ENCODE data around the gene HEXIM1. TPM values are rescaled to one million over a fixed set of nuclear protein-coding genes. Genes with fewer than 3 reads are reported as not detected.

The HEXIM1 gene
- total RNA-seq, 2 experiments from 2014 or later, result 50.5 to 50.9 TPM

DNA sequence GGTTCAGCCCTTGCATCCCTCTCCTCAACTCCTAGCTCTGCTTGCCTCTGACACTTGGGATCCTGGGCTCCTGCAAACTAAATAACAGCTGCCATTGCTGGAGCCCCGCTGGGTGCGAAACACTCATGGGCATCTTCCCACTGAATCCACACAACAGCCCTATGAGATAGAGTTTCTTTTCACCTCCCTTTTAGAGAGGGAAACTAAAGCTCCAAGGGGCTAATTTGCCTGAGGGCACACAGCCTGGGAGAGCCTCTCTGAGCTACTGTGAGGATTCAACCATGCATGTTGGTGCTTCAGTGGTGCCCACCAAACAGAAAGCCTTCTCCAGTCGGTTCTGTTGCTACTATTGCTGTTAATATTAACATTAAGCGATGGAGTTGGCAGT is 8.7 kb upstream of the HEXIM1 start:
- H3K4me3 ChIP-seq (ENCODE audit: low read length), result no peak overlapping the region
- ChIA-PET POLR2A (interaction anchor here (3.5 to 7.7 kb wide), 2 partner anchors 10 to 22 kb away, joined by 16 to 192 read pairs; partner anchors contain the start of genes HEXIM1 and HEXIM2), CTCF (interaction anchor here (1.2 kb wide), 1 partner anchor 10 kb away, joined by 6 read pairs; no protein-coding TSS in a partner anchor)
- H3K9me3 ChIP-seq (ENCODE audit: control insufficient read depth in 1 of 2, insufficient read depth in 1 of 2, low read length in 2 of 2), result no peaks in the 10 kb centered on the region
- DNase-seq, result no peak
- H3K27me3 Mint-ChIP-seq, result no peaks in the 10 kb centered on the region
- TF ChIP-seq, protein P1, sequence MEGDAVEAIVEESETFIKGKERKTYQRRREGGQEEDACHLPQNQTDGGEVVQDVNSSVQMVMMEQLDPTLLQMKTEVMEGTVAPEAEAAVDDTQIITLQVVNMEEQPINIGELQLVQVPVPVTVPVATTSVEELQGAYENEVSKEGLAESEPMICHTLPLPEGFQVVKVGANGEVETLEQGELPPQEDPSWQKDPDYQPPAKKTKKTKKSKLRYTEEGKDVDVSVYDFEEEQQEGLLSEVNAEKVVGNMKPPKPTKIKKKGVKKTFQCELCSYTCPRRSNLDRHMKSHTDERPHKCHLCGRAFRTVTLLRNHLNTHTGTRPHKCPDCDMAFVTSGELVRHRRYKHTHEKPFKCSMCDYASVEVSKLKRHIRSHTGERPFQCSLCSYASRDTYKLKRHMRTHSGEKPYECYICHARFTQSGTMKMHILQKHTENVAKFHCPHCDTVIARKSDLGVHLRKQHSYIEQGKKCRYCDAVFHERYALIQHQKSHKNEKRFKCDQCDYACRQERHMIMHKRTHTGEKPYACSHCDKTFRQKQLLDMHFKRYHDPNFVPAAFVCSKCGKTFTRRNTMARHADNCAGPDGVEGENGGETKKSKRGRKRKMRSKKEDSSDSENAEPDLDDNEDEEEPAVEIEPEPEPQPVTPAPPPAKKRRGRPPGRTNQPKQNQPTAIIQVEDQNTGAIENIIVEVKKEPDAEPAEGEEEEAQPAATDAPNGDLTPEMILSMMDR (IDR thresholded peaks at IDR 0.05), result no peak
- H3K27ac Mint-ChIP-seq, result no peak overlapping the region
- ATAC-seq (ENCODE audit: poor library complexity), result no peak
- H3K4me1 Mint-ChIP-seq (ENCODE audit: low read depth), result peaks cover 34% of the 10 kb centered on the region
- peaks cover 11% of the 10 kb centered on the region for H3K36me3 ChIP-seq (ENCODE audit: insufficient read depth, low read length)
- H3K27me3 ChIP-seq (ENCODE audit: control insufficient read depth in 1 of 2, insufficient read depth in 2 of 2, low read length in 2 of 2), result no peaks in the 10 kb centered on the region
- peaks cover 6% of the 10 kb centered on the region for H3K36me3 Mint-ChIP-seq (ENCODE audit: low read depth)
- peaks cover 38% of the 10 kb centered on the region for H3K4me1 ChIP-seq (ENCODE audit: insufficient read depth, low read length)
- no peak overlapping the region for H3K4me3 Mint-ChIP-seq
- H3K27ac ChIP-seq (ENCODE audit: low read depth in 1 of 2, low read length in 2 of 2), result no peak overlapping the region
- intact Hi-C loops (cut with DNase I, micrococcal nuclease), result no loop called here
- H3K9me3 Mint-ChIP-seq, result no peaks in the 10 kb centered on the region

DNA sequence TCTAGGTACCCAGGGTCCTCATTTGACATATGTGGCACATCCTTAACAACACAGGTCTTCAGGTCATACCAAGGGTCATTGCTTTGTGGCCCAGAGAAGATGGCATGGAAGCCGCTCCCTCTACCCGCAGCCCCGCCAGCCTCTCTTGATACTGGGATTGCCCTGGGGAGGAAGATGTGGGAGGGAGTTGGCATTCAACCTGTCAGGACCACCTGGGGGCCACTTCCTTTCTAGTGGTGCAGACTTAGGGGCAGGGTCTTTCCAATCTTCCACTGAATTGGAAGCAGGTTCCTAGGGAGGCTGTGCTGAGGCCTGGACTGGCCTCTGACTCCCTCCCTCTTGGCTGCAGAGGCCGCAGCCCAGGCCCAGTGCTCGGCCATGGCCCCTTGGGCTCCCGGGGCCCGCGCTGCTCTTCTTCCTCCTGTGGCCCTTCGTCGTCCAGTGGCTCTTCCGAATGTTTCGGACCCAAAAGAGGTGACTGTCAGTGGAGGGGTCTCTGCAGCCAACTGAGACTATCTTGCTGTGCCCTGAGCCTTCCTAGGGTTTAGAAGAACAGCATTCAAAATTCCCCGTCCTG is 5.1 kb upstream of the HEXIM1 start:
- Histone ChIP-seq H3K27me3 (ENCODE audit: control insufficient read depth in 1 of 2, insufficient read depth in 2 of 2, low read length in 2 of 2) (no peaks in the 10 kb centered on the region), H3K9me3 (ENCODE audit: control insufficient read depth in 1 of 2, insufficient read depth in 1 of 2, low read length in 2 of 2) (no peaks in the 10 kb centered on the region), H3K27ac (ENCODE audit: low read depth in 1 of 2, low read length in 2 of 2) (peak overlapping the region in 1 of 2 donors; percentile 53), H3K36me3 (ENCODE audit: insufficient read depth, low read length) (peaks cover 6% of the 10 kb centered on the region), H3K4me1 (ENCODE audit: insufficient read depth, low read length) (peaks cover 46% of the 10 kb centered on the region), H3K4me3 (ENCODE audit: low read length) (no peak overlapping the region)
- ChIA-PET POLR2A (interaction anchor here (1.0 to 10.9 kb wide), 3 partner anchors 7 to 105 kb away, joined by 4 to 630 read pairs (median 21); partner anchors contain the start of genes ACBD4 and HEXIM2), CTCF (interaction anchor here (0.9 to 2.6 kb wide), 3 partner anchors 8 to 54 kb away, joined by 3 to 11 read pairs (median 7); partner anchors contain the start of gene ACBD4)
- DNase-seq (no peak), ATAC-seq (ENCODE audit: poor library complexity) (no peak)
- Mint-ChIP-seq H3K27me3 (peaks cover 5% of the 10 kb centered on the region), H3K9me3 (no peaks in the 10 kb centered on the region), H3K36me3 (ENCODE audit: low read depth) (peaks cover 9% of the 10 kb centered on the region), H3K4me3 (peak overlapping the region; percentile 80), H3K4me1 (ENCODE audit: low read depth) (peaks cover 47% of the 10 kb centered on the region), H3K27ac (peak overlapping the region; percentile 71)
- TF ChIP-seq, protein P1 (IDR thresholded peaks at IDR 0.05), result no peak
- intact Hi-C loops (cut with DNase I, micrococcal nuclease), result no loop called here

DNA sequence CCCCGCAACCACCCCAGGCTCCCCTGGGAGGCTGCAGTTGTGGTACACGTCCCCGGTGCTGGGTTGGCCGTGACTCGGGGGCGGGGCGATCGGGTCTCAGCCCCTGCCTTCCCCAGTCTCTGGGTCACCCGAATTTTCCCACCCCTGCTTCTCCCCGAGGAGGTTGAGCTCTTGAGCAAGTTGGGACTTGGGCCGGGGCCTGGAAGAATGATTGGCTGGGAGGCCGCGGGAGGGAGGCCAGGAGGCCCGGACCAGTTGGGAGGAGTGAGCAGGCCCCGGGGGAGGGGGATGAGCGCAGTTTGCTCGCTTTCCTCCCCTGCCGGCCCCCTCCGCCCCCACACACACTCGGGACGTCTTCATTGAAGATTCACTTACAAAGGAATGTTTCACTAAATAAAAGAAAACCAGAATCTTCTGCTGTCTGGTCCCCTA is 4.5 kb upstream of the HEXIM1 start:
- ChIA-PET CTCF (interaction anchor here (1.0 to 1.8 kb wide), 2 partner anchors 9 to 17 kb away, joined by 3 to 7 read pairs; partner anchors contain the start of genes ACBD4 and HEXIM2), POLR2A (interaction anchor here (0.9 to 10.9 kb wide), 4 partner anchors 8 to 49 kb away, joined by 3 to 630 read pairs (median 12); partner anchors contain the start of genes ACBD4 and HEXIM2)
- Mint-ChIP-seq H3K4me1 (ENCODE audit: low read depth) (peaks cover 51% of the 10 kb centered on the region), H3K36me3 (ENCODE audit: low read depth) (peaks cover 13% of the 10 kb centered on the region), H3K4me3 (peak overlapping the region; percentile 80), H3K27ac (peak overlapping the region; percentile 71), H3K9me3 (no peaks in the 10 kb centered on the region), H3K27me3 (peaks cover 8% of the 10 kb centered on the region)
- H3K4me3 ChIP-seq (ENCODE audit: low read length), result peak overlapping the region; percentile 50
- peaks cover 4% of the 10 kb centered on the region for H3K36me3 ChIP-seq (ENCODE audit: insufficient read depth, low read length)
- ATAC-seq (ENCODE audit: poor library complexity) (no peak), DNase-seq (peak in 4 of 14 experiments; percentile 24 to 49 (median 44))
- no peaks in the 10 kb centered on the region for H3K27me3 ChIP-seq (ENCODE audit: control insufficient read depth in 1 of 2, insufficient read depth in 2 of 2, low read length in 2 of 2)
- H3K9me3 ChIP-seq (ENCODE audit: control insufficient read depth in 1 of 2, insufficient read depth in 1 of 2, low read length in 2 of 2), result no peaks in the 10 kb centered on the region
- intact Hi-C loops (cut with DNase I, micrococcal nuclease), result no loop called here
- peaks cover 49% of the 10 kb centered on the region for H3K4me1 ChIP-seq (ENCODE audit: insufficient read depth, low read length)
- H3K27ac ChIP-seq (ENCODE audit: low read depth in 1 of 2, low read length in 2 of 2), result peak overlapping the region; percentile 34 to 53
- TF ChIP-seq, protein P1 (IDR thresholded peaks at IDR 0.05), result no peak

Data from CD4-positive, alpha-beta T cell (primary cell).